CD4-positive, alpha-beta T cell treated with Interleukin-1 beta for 1 hour (primary cell): ENCODE measurements around the gene ABCA1.
A peak's percentile ranks its signal among the peaks of the same experiment; 100 is the strongest.

Experiments used
- DNase-seq, 2 donors: peaks; one replicate each; pipeline ENCODE4 v3.0.0-alpha.2; 2020 to 2022

ABCA1 gene

GRCh38 chr9:104747565-104748358 lies 180.2 kb downstream of the ABCA1 start, which contains the start of gene NIPSNAP3A:
NIPSNAP3A (plus strand) TSS chr9:104747683; CDS start chr9:104747793, 110 bp downstream.
- peak; percentile 87 to 88 for DNase-seq

- no peak for DNase-seq
Observed at GRCh38 chr9:104747245-104747564, 180.8 kb downstream of the ABCA1 start.

- DNase-seq, result no peak
Observed at GRCh38 chr9:104746798-104747197, 181.2 kb downstream of the ABCA1 start.

- DNase-seq, result no peak
Observed at GRCh38 chr9:104746285-104746684, 181.7 kb downstream of the ABCA1 start.

GRCh38 chr9:104745852-104746251 lies 182.1 kb downstream of the ABCA1 start:
- no peak for DNase-seq

GRCh38 chr9:104743376-104743985 lies 184.5 kb downstream of the ABCA1 start:
- peak; percentile 45 to 78 for DNase-seq

GRCh38 chr9:104740621-104741020 lies 187.3 kb downstream of the ABCA1 start:
- no peak for DNase-seq

GRCh38 chr9:104738452-104738851 lies 189.5 kb downstream of the ABCA1 start:
- DNase-seq, result no peak
